BE2C (cell line): Measurements from ENCODE around the gene TNFRSF14.
A peak's percentile ranks its signal among the peaks of the same experiment; 100 is the strongest.

ENCODE experiments used
- DNase-seq: peaks from one replicate; pipeline ENCODE4 v3.0.0-alpha.2; 2020
- H3K27me3 ChIP-seq: fragments of 250-450 bp; sonication (Bioruptor Pico); 2 replicates; pipeline ENCODE4 v1.5.1; 2020; ENCODE audit warnings: mild to moderate bottlenecking
- H3K36me3 ChIP-seq: fragments of 250-450 bp; sonication (Bioruptor Pico); 2 replicates; pipeline ENCODE4 v1.5.1; 2020; ENCODE audit warnings: mild to moderate bottlenecking
- H3K4me1 ChIP-seq: fragments of 250-450 bp; sonication (Bioruptor Pico); 2 replicates; pipeline ENCODE4 v1.5.1; 2020
- H3K4me3 ChIP-seq: 2 replicates; pipeline ENCODE4 v1.5.1; 2011; ENCODE audit warnings: low read depth, low read length
- H3K9me3 ChIP-seq: fragments of 250-450 bp; sonication (Bioruptor Pico); 2 replicates; pipeline ENCODE4 v1.5.1; 2020
- TF ChIP-seq, protein P1 (sequence below): IDR thresholded peaks from 2 replicates; pipeline ENCODE4 v1.5.1; 2012; ENCODE audit warnings: mild to moderate bottlenecking, low read depth, low read length

Gene TNFRSF14

DNA sequence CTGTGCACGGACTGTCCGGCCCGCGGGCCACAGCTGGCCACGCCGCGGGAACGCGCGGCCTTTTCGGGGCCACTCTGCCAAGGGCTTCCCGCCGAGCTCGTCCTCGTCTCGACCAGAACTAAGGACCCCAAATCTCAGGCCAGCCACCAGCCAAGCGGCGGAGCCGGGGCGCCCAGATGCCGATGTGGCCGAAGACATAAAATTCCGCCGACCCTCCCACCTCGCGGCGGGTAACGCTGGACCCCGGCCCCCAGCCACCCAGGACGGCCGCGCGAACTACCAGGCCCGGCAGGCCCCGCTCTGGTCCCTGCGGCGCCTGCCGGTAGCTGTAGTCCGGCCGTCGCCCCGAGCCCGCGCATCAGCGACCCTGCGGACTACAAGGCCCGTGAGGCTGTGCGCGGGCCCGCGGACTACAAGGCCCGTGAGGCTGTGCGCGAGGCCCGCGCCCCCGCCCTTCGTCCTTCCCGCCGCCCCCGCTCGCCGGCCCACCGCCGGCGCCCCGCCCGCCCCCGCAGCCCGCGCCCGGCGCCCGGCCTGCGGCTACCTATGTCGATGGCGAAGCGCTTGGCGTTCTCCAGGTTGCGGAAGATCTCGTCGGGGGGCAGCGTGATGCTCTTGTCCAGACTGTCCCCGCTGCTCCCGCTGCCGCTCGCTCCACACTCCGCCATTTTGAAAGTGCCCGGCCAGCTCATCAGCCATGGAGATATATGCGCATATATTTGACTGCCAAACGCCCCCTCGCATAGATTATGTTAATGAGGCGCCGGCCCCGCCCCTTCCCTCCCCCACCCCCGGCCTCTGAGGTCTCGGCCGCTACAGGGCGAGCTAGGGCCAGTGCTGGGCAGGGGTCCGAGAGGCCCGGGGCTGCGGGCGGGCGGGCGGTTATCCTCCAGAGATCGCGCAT, 30.0 kb upstream of the TNFRSF14 start, which contains the start of gene PANK4:
PANK4 (minus strand) TSS at position 677 of the 904 bp plus-strand sequence; CDS start at position 668, 9 bp downstream.
- peak within 1 kb of the TSS; percentile 77 for H3K4me3 ChIP-seq
- H3K27me3 ChIP-seq, result no peaks in the 10 kb centered on the region
- H3K4me1 ChIP-seq, result peaks cover 13% of the 10 kb centered on the region; the same call in 1 of the 2 replicates
- DNase-seq, result peak; percentile 89
- no peaks in the 10 kb centered on the region for H3K36me3 ChIP-seq
- TF ChIP-seq, protein P1, sequence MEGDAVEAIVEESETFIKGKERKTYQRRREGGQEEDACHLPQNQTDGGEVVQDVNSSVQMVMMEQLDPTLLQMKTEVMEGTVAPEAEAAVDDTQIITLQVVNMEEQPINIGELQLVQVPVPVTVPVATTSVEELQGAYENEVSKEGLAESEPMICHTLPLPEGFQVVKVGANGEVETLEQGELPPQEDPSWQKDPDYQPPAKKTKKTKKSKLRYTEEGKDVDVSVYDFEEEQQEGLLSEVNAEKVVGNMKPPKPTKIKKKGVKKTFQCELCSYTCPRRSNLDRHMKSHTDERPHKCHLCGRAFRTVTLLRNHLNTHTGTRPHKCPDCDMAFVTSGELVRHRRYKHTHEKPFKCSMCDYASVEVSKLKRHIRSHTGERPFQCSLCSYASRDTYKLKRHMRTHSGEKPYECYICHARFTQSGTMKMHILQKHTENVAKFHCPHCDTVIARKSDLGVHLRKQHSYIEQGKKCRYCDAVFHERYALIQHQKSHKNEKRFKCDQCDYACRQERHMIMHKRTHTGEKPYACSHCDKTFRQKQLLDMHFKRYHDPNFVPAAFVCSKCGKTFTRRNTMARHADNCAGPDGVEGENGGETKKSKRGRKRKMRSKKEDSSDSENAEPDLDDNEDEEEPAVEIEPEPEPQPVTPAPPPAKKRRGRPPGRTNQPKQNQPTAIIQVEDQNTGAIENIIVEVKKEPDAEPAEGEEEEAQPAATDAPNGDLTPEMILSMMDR, result no peak
- no peaks in the 10 kb centered on the region for H3K9me3 ChIP-seq

DNA sequence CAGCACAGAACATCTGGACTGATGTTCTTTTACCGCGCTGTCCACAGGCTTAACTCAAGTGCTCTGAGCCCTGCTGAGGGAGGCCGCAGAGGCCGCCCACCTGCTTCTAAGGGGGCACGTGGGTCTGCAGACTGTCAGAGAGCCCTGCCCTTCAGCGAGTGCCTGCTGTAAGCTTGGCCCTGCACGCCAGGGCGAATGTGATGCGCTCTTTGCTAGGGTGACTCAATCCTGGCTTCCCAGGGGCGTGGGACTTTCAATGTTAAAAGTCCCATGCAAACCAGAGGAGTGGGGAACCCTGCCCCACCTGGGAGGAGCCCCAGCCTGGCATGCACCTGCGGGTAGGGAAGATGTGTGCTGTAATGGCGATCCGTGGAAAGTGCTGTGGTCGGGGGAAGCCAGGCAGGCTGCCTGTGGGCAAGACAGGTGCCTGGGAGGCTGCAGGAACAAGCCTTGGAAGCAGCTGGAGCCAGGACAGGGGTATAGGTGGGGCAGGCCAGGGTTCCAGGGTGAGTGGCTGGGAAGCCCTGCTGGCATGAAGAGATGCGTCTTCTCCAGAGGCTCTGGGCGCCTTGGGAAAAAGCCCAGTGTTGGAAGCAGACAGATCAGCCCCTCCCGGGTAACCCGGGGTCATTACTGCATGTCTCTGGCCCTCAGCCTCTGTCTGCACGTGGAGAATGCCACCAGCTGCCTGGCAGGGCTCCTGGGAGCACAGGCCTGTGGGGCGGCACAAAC, 29.2 kb upstream of the TNFRSF14 start:
- Histone ChIP-seq H3K4me1 (peaks cover 13% of the 10 kb centered on the region; the same call in 1 of the 2 replicates), H3K4me3 (peak overlapping the region; percentile 7; the same call in 1 of the 2 replicates), H3K36me3 (no peaks in the 10 kb centered on the region), H3K9me3 (no peaks in the 10 kb centered on the region), H3K27me3 (no peaks in the 10 kb centered on the region)
- DNase-seq, result peak; percentile 62
- TF ChIP-seq, protein P1, result no peak

DNA sequence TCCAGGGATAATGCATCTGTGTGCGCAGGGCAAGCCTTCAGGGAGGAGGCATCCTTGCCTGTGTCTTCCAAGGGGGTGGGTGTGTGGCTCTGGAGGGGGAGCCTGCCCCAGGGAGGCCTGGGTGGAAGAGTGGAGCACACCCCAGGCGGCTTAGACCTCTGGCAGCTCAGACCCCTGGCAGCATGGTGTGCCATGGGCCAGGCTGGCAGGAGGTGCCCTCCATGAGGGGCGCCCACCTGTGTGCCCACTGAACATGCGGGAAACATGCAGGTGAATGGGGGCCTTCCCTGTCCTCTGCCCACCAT, 28.7 kb upstream of the TNFRSF14 start:
- H3K9me3 ChIP-seq, result no peaks in the 10 kb centered on the region
- no peaks in the 10 kb centered on the region for H3K36me3 ChIP-seq
- no peaks in the 10 kb centered on the region for H3K27me3 ChIP-seq
- H3K4me3 ChIP-seq, result no peak overlapping the region
- H3K4me1 ChIP-seq, result peaks cover 13% of the 10 kb centered on the region; the same call in 1 of the 2 replicates
- DNase-seq, result no peak
- TF ChIP-seq, protein P1, result no peak

DNA sequence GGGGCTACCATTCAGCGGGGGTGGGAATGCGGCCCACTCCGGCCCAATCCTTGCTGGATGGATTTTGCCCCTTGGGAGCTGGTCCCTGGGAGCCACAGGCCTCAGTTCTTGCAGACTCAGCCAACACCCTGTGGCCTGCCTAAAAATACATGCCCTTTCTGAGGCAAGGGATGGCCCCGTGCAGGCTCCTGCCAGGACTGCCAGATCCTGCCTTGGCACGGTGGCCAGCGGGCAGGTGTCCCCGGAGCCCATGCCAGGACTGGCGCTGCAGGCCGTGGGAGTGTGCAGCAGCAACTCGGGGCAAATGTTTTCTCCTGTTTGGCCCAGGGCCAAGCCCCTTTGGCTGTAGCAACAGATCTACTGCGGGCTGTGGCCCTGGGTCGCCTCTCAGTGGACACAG, 28.2 kb upstream of the TNFRSF14 start:
- DNase-seq, result peak; percentile 55

DNA sequence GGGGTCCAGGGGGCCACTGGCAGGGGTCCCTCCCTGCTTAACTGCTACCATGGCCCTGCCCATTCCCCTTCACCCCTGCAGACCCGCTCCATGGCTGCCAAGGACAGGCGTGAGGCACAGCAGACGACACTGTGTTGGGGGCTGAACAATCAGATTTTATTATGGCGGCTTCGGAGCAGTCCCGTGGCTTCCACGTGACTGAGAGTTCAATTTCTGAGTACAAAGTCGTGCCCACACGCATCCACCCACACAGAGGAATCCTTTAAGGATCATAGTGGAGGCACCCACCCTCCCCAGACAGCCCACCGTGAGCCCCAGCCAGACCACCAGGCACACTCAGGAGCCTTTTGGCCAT, 27.6 kb upstream of the TNFRSF14 start:
- H3K9me3 ChIP-seq, result no peaks in the 10 kb centered on the region
- DNase-seq, result no peak
- peaks cover 13% of the 10 kb centered on the region; the same call in 1 of the 2 replicates for H3K4me1 ChIP-seq
- no peaks in the 10 kb centered on the region for H3K36me3 ChIP-seq
- no peaks in the 10 kb centered on the region for H3K27me3 ChIP-seq
- TF ChIP-seq, protein P1, result no peak
- H3K4me3 ChIP-seq, result no peak overlapping the region

More for the DNA sequence above, 28.2 kb upstream of the TNFRSF14 start:
- no peak overlapping the region for H3K4me3 ChIP-seq
- no peaks in the 10 kb centered on the region for H3K27me3 ChIP-seq
- no peaks in the 10 kb centered on the region for H3K36me3 ChIP-seq
- TF ChIP-seq, protein P1, result no peak
- H3K9me3 ChIP-seq, result no peaks in the 10 kb centered on the region
- peaks cover 13% of the 10 kb centered on the region; the same call in 1 of the 2 replicates for H3K4me1 ChIP-seq
